MV-4-11 (cell line): ENCODE data around the gene NTHL1.
A peak's percentile ranks its signal among the peaks of the same experiment; 100 is the strongest.
"Not testable (repeated sequence)": the region's sequence is repeated elsewhere in the genome, so short reads cannot be mapped to it uniquely, and the experiment has no call there.

Source experiments
- DNase-seq: peaks from one replicate; lab custom pipeline; 2025; lab: John Stamatoyannopoulos, UW

Gene NTHL1

DNA sequence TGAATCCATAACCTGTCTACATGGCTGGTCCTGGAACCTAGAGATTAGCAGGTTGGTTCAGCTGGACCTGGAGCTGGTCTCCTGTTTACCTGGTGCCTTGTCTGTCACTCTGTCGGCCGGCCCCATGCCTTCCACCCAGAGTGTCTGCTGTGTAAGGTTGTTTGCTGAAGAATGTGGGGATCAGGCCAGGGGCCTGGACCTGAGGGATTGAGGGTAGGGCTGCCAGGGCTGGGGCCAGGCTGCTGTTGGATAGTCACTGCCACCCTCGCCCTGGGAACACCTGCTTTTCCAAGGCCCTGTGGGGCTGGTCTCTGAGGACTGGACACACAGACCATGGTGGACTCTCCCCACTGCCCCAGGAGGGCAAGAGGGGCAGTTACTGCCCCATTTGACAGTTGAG is 19.5 kb downstream of the NTHL1 start:
- DNase-seq: no peak

DNA sequence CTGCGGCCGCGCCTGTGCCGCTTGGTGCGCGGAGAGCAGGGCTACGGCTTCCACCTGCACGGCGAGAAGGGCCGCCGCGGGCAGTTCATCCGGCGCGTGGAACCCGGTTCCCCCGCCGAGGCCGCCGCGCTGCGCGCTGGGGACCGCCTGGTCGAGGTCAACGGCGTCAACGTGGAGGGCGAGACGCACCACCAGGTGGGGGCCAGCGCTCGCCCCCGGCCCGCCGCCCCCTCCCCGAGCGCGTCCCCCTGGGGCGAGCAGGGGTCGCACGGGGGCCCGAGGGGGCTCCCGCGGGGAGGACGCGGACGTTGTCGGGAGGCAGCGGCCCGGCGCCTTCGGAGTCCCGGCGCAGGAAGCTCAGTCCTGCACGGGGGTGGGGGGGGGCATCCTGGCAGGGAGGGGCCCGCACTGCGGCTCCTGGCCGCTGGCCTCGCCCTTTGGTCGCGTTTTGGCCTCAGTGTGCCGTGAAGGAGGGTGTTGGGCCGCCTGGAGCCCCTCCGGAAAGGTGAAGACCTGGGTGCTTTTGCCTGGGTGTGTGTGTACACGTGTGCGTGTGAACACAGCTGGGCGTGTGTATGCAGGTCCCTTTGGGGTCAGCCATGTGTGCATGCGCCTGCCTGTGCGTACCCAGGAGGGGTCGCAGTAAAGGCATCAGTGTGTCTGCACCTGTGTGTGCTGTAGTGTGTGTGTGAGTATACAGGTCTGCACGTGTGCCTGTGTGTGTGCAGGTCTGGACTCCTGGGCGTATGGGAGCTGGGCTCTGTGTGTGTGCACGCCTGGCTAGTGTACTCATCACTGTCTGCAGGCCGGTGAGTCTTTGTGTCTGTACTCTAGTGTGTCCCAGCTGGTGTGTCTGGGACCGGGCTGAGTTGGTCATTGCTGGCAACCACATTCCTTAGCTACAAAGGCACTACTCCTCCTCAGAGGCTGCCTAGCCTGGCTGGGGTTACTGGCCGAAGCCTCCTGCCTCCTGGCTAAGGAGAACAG is 20.3 kb downstream of the NTHL1 start:
- DNase-seq: no peak

DNA sequence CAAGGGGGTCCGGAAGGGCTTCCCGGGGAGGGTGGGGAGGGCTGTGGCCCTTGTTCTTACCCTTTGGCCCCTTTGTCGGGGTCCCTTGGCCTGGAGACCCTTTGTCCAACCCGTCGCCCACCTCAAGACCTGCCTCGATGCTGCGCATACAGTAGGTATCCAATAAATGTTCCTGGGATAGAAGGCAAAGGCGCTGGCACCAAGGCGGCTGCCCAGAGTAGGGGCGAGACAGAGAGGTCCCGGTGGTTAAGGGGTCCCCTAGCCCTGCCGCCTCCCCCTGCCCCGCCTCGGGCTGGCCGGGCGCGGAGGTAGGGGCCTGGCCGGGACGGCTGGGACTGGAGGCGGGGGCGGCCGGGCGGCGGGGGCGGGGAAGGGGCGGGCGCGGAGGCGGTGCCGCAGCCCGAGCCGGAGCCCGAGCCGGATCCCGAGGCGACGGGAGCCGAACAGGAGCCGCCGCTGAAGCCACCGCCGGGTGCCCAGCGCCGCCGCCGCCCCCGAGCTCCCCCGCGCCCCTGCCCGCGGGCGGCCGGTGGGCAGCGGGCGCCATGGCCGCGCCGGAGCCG is 21.1 kb downstream of the NTHL1 start, which contains the start of gene NHERF2:
Gene NHERF2 (plus strand): TSS at position 442 of the 563 bp plus-strand sequence. CDS start 104 bp downstream, at position 546.
- DNase-seq: no peak

DNA sequence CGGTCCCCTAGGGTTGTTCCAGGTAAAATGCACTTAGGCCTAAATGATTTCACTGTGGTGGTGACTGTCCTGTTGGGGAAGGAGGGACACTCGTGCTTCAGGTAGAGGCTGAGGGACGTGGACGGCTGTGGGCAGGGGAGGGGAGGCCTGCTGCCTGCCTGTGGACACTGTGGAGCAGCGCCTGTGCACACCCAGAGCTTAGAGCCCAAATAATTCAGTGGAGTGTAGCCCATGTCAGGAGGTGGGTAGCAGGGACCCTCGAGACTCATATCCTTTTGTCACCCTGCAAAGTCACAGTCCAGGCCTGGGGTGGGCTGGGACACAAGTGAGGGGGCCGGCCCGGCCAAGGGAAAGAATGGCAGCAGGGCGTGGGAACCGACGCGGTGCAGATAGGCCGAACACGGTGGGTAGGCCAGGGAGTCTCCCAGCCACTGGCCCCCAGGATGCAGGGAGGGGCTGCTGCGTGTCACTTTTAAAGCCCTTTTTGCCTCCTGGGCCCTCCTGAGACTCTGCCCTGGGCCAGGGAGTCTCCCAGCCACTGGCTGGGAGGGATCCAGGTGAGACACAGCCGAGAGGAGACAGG is 21.7 kb downstream of the NTHL1 start:
- no peak for DNase-seq

DNA sequence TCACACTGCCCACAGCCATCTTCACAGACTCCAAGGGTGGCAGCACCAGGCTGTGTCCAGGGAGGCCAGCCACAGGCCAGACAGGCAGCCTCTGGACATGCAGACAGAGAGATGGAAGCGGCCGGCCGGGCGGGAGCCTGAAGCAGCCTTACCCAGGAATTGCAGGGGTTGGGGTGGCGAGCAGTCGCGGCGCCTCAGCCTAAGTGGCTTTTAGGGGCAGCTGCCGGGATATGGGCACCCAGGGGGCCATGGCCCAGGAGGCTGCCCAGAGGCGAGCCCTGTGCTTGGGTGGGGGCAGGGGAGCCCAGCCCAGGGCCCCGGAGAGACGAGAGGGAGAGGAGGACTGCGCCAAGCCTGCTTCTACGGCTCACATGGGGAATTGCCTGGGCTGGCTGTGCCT is 22.4 kb downstream of the NTHL1 start:
- no peak for DNase-seq

DNA sequence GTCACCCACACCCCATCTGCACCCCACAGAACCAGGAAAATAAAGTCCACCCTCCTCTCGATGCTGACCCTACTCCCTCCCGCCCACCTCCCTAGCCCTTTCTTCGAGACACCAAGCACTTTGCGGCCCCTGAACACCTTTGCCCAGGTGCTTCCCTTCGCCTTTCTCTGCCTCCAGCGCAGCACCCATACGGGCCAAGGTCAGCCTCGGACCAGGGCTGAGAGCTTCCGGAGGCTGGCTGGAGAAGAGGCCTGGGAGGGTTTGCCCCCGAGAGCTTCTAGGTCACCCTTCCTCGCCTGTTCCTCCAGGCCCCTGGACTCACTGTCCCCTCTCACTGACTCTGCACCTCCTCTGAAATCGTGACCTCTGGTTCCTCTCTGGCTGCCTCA is 23.6 kb downstream of the NTHL1 start:
- DNase-seq: no peak

DNA sequence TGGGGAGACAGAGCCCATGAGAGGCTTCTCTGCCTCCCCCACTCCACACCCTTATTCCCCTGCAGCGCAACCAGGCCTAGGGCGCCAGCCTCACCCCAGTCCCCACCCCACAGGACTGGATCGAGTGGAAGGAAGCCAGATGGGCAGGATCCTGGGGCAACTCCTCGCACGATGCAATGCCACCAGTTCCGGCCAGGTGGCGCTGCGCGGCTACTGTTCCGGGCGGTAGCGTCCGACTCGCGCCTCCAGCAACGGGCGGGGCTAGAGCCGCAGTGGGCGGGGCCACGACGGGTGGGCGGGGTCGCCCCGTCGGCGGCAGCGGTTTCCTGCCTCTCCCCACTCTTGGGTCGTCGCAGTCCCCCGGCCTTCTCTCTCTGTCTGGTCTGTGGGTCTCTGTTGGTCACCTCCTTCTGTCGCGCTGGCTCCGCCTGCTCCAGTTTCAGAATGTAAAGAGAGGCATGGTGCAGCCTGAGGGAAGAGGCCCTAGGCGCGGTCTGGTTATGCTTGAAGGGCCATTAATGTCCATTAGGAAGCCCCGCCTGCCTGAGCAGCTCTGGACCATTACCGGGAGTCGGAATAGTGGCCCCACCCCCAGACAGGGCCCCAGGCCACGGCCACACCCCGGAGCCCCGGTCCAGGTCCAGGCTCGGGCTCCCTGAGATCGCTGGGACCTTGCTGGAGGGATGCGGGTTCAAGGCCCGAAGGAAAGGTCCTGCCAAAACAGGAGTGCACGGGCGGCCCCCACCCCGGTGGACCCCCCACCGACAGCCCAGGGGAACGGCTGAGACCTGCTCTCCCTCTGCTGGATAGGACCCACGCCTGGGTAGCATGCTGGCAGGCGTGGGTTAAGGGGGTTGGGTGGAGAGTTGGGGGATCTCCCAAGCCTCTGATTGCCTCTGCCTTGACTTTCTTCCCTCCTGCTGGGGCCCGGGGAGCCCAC is 24.3 kb downstream of the NTHL1 start:
- DNase-seq: peak; percentile 80

DNA sequence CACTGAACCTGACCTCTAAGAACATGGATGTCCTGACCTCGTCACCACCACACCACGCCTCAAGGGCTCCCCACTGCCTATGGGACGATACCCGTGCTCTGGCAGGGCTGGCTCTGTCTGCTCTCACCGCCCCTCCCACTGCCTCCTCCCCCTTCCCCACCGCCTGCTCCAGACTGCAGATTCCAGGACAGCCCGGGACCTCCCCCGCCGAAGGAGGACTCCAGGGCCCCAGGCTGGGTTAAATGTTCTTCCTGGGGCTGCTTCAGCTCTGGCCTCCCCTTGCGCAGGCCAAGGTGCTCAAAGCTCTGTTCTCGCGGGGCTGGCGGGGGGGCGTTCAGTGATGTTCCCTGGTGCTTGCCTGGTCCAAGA is 24.9 kb downstream of the NTHL1 start:
- no peak for DNase-seq

DNA sequence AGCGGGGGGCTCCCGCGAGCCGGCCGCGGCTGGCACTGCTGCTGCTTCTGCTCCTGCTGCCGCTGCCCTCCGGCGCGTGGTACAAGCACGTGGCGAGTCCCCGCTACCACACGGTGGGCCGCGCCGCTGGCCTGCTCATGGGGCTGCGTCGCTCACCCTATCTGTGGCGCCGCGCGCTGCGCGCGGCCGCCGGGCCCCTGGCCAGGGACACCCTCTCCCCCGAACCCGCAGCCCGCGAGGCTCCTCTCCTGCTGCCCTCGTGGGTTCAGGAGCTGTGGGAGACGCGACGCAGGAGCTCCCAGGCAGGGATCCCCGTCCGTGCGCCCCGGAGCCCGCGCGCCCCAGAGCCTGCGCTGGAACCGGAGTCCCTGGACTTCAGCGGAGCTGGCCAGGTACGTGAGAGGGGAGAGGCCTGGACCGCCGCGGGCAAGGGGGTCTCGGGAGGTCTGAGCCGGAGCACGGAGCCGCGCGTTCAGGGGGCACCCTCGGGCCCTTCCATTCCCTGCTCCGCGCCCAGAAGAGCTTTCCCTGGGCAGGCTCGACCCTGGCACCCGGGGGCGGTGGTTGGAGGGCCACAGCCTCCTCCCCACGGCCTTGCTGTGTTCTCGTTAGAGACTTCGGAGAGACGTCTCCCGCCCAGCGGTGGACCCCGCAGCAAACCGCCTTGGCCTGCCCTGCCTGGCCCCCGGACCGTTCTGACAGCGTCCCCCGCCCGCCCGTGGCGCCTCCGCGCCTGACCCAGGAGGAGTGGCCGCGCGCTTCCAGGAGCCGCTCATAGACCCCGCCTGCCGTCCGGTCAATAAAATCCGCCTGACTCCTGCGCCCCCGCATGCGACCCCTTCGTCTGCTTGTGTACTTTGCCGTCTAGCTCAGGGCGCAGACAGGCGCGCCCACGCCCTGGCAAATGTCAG is 27.5 kb downstream of the NTHL1 start:
- DNase-seq: no peak

DNA sequence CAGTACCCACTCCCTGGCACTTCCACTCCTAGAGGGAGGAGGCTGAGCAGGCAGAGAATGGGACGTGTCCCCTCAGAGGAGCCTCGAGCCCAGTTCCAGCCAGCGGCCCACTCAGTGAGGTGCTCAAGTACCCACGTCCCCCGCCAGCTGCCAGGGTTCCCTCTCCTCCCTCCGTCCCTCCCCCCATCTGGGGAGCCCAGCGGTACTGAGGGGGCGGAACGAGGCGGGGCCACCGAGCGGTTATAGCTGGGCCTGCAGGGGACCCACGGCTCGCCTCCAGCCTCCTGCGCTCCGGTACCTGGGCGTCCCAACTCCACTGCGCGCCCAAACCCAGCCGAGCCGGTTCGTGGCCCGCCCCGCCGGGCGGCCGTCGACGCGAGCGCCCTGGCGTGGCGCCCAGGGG is 28.1 kb downstream of the NTHL1 start, which contains the start of gene NPW:
Gene NPW (plus strand): TSS at position 268 of the 403 bp plus-strand sequence.
- no peak for DNase-seq

DNA sequence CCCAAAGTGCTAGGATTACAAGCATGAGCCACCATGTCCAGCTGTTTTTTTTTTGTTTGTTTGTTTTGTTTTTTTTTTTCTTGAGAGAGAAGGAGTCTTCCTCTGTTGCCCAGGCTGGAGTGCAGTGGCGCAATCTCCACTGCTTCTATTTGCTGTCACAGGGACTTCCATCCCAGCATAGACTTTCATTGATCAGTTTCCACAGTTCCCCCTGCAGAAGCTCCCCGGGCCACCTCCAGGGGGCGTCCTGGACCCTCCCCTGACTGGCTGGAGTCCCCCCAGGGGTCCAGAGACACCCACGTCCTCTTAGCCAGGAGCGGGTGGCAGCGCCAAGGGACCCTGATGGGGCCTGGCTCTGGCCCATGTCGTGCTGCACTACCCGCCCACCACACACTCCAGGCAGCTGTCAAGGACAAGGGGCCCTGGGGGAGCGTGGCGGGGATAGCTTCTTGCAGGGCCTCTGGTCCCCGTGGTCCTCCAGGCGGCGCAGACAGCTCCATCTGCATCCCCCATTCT is 31.2 kb downstream of the NTHL1 start:
- no peak for DNase-seq

DNA sequence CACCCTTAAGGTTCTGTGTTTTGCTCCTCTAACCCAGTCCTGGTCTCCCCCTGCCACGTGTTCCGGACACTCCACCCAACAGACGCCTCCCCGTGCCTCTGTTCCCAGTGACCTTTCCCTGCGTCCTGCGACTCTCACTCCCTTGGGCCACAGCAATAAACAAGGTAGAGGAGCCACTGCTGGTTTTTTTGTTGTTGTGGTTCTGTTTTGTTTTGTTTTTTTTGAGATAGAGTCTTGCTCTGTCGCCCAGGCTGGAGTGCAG is 31.8 kb downstream of the NTHL1 start:
- no peak for DNase-seq

DNA sequence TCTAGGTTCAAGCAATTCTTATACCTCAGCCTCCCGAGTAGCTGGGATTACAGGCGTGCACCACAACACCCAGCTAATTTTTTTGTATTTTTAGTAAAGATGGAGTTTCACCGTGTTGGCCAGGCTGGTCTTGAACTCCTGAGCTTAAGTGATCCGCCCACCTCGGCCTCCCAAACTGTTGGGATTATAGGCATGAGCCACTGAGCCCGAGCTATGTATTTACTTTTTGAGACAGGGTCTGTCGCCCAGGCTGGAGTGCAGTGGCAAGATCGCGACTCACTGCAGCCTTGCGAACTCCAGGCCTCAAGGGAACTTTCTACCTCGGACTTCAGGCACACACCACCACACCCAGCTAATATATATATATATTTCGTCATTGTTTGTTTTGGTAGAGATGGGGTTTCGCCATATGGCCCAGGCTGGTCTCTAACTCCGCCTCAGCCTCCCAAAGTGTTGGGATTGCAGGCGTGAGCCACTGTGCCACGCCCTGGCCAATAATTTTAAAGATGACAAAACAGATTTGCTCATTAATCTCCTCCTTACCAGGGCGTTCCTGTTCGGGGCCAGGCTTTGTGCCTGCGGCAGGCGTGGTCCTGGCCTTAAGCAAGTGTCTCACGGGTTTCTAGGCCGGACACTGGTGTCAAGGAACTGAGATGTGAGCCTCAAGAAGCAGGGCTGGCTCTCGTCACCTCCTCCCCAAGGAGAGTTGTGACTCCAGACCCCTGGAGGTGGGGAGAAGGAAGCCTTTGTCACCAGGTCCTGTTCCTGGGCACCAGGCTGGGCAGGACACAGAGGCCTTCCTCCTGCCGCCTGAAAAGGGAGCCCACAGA is 32.3 kb downstream of the NTHL1 start:
- DNase-seq: peak; percentile 85

DNA sequence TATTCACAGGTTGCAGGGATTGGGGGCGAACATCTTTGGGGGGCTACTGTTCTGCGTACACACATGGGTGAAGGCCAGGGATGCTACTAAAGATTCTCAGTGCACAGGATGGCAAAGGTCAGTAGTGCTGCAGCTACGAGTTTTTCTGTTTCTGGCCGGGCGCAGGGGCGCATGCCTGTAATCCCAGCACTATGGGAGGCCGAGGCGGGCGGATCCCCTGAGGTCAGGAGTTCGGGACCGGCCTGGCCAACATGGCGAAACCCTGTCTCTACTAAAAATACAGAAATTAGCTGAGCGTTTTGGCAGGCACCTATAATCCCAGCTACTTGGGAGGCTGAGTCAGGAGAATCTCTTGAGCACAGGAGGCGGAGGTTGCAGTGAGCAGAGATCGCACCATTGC is 34.1 kb downstream of the NTHL1 start:
- no peak for DNase-seq

DNA sequence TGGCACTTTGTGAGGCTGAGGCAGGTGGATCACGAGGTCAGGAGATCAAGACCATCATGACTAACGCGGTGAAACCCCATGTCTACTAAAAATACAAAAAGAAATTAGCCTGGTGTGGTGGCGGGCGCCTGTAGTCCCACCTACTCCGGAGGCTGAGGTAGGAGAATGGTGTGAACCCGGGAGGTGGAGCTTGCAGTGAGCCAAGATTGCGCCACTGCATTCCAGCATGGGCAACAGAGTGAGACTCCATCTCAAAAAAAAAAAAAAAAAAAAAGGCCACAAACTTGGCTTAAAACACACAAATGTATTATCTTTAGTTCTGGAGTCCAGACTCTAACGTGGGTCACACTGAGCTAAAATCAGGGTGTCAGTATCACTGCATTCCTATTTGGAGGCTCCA is 35.9 kb downstream of the NTHL1 start:
- DNase-seq: not testable (repeated sequence)

DNA sequence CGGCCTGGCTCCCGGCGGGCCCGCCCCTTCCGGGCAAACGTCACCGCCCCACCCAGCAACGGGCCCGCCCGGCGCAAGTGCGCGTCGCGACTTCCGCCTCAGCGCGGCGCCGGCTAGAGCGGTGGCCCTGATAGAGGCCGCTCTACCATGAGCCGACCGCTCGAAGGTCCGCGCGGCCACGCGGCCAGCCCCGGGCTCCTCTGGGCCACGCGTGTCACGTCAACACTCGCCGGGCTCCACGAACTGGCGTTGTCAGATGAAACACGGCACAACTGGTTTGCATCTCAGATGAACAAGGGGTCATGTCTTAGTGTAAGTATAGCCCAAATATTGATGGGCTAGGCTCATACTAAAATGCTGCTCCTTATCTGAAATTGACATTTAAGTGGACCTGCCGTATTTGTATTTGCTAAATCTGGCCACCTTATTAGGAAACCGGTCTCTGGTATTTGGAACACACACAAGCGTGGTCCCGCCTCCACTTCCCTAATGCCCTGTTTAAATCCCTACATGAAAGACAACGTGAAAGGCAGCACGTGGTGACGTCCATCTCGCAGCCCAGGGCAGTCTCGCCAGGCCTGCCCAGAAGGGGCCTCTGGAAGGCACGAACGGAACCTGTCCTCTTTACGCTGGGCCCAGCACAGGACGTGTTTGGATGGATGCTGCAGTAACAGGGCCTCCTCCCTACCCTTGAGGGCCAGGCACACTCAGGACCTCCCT is 37.7 kb downstream of the NTHL1 start, which contains the start of gene ZNF598:
Gene ZNF598 (minus strand): TSS at position 31 of the 720 bp plus-strand sequence.
- peak; percentile 79 for DNase-seq

DNA sequence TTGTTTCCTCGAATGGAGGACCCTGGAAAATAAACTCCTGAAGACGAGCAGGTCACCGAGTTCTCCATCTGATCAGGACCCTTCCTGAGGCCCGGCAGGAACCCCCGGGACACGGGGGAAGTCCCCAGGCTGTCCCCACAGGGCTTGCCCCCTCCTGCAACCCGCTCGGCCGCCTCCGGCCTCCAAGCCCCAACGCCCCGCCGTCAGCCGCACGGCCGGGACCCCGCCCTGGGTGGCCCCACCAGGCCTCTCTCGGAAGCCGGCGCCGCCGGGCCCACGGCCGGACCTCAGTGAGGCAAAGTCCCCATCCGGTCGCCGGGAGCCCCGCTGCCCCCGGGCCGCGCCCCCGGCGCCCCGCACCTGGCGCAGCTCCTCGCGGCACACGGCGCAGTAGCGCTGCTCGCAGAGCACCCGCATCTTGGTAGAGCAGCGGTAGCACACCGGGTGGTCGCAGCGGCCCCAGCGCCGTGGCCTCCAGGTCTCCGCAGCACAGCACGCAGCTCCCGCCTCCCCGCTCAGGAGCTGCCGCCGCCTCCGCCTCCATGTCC is 38.4 kb downstream of the NTHL1 start:
- no peak for DNase-seq

DNA sequence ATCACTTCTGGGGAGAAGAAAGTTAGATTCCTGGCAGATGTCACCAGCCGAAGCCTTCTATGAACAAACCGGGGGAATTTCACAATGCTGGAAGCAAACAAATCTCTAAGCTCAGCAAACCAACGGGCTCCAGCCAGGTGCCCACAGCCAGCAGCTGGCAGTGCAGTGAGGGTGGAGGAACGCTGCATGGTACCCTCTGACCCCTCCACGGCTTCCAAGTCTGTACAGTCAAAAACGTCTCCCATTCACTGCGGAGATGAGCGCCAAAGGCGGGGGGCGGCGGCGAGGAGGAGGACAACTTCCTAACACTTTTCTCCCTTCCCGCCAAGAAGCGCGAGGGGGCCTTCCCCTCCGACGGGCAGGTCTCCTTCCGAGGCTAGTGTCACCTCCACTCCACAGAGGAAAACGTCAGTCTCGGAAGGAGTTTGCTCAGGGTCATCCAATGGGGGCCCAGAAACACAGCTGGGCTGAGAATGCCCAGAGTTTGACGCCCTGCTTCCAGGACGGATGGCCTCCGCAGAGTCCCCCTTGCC is 38.9 kb downstream of the NTHL1 start:
- peak; percentile 47 for DNase-seq
